Breast epithelium (tissue), 4 donors: ENCODE results near the gene SHC1. TPM values are rescaled to one million over a fixed set of nuclear protein-coding genes. Genes with fewer than 3 reads are reported as not detected.
"Not testable (repeated sequence)": the region's sequence is repeated elsewhere in the genome, so short reads cannot be mapped to it uniquely, and the experiment has no call there.

Experiments used
- DNase-seq, 2 donors: peaks; one replicate each; pipeline ENCODE4 v3.0.0-alpha.2; 2019; ENCODE audit warnings: low spot score in 2 of 2
- H3K27ac ChIP-seq, 2 donors: fragments of 200-600 bp; sonication (generic) in 1 of 2; one replicate each; pipeline ENCODE4 v1.5.1; 2016 to 2019; ENCODE audit warnings: mild to moderate bottlenecking in 1 of 2
- H3K27me3 ChIP-seq, 2 donors: fragments of 200-600 bp; sonication (generic) in 1 of 2; one replicate each; pipeline versions ENCODE4 v1.5.1 to v1.6.0; 2017 to 2019; ENCODE audit warnings: control low read depth in 1 of 2, mild to moderate bottlenecking in 1 of 2
- H3K36me3 ChIP-seq: fragments of 200-600 bp; one replicate; pipeline ENCODE4 v1.5.1; 2019
- H3K4me1 ChIP-seq, 2 donors: fragments of 200-600 bp; sonication (generic); one replicate each; pipeline ENCODE4 v1.5.1; 2016 to 2019; ENCODE audit warnings: control low read depth in 1 of 2
- H3K4me3 ChIP-seq, 3 donors: fragments of 200-600 bp; sonication (generic); 1 replicate in 2 of 3; 2 replicates in 1 of 3; pipeline ENCODE4 v1.5.1; 2016 to 2019; ENCODE audit warnings: mild to moderate bottlenecking in 3 of 3, moderate library complexity in 2 of 3
- H3K9me3 ChIP-seq, 2 donors: fragments of 200-600 bp; sonication (generic) in 1 of 2; one replicate each; pipeline ENCODE4 v1.5.1; 2016 to 2019; ENCODE audit warnings: control low read depth in 1 of 2
- CTCF ChIP-seq, 3 donors: fragments of 450-650 bp; IDR thresholded peaks; one replicate each; pipeline ENCODE4 v1.5.1; 2016 to 2017; ENCODE audit warnings: antibody characterized with exemption in 3 of 3, mild to moderate bottlenecking in 3 of 3, moderate library complexity in 3 of 3
- POLR2A ChIP-seq: fragments of 450-650 bp; IDR thresholded peaks from one replicate; pipeline ENCODE4 v1.6.1; 2016; ENCODE audit warnings: antibody characterized with exemption, mild to moderate bottlenecking, moderate library complexity
- POLR2AphosphoS5 ChIP-seq, 3 donors: sonication (generic); formaldehyde crosslinking; IDR thresholded peaks; one replicate each; pipeline ENCODE4 v1.6.1; 2017; ENCODE audit warnings: antibody characterized with exemption in 3 of 3
- intact Hi-C: fragments of 100-400 bp; cut with DNase I; formaldehyde crosslinking; loops from one replicate; pipeline ENCODE4 v1.15.1; 2023; ENCODE audit warnings: low total_unique reads
- total RNA-seq, 3 donors: library from RNA; depleted of rRNA; stranded (reverse); fragments of >200 nt; gene quantifications; one replicate each; pipeline ENCODE4 v1.1.0, GENCODE V29; 2016

The SHC1 gene
- total RNA-seq, 3 donors from 2014 or later, result 94.4 to 177 (median 134) TPM

GRCh38 chr1:154982897-154983648 is 12.5 kb upstream of the SHC1 start, which contains the start of gene FLAD1:
FLAD1 (plus strand) TSS chr1:154983344; CDS start chr1:154983695, 351 bp downstream.
- intact Hi-C loops, result no loop called here
- Histone ChIP-seq H3K4me1 (peaks cover 4 to 14% of the 10 kb centered on the region in 2 donors), H3K4me3 (peak within 1 kb of the TSS; percentile 56 to 78 (median 67)), H3K27me3 (no peaks in the 10 kb centered on the region), H3K36me3 (no peaks in the 10 kb centered on the region), H3K9me3 (no peaks in the 10 kb centered on the region), H3K27ac (peak within 1 kb of the TSS; percentile 62 to 82)
- DNase-seq, result peak; percentile 94 to 99
- TF ChIP-seq CTCF (IDR thresholded peaks at IDR 0.05) (no peak), POLR2A (no peak), POLR2AphosphoS5 (IDR thresholded peaks at IDR 0.05) (peak; percentile 64 to 89 (median 86))

GRCh38 chr1:154982341-154982740 is 11.8 kb upstream of the SHC1 start:
- no peak for DNase-seq
- Histone ChIP-seq H3K27me3 (no peaks in the 10 kb centered on the region), H3K27ac (peak overlapping the region in 1 of 2 donors; percentile 82), H3K36me3 (no peaks in the 10 kb centered on the region), H3K4me1 (peaks cover 4 to 14% of the 10 kb centered on the region in 2 donors), H3K4me3 (peak overlapping the region in 2 of 3 donors; percentile 67 to 78), H3K9me3 (no peaks in the 10 kb centered on the region)
- intact Hi-C loops, result no loop called here
- TF ChIP-seq CTCF (IDR thresholded peaks at IDR 0.05) (no peak), POLR2AphosphoS5 (IDR thresholded peaks at IDR 0.05) (no peak), POLR2A (no peak)

DNA sequence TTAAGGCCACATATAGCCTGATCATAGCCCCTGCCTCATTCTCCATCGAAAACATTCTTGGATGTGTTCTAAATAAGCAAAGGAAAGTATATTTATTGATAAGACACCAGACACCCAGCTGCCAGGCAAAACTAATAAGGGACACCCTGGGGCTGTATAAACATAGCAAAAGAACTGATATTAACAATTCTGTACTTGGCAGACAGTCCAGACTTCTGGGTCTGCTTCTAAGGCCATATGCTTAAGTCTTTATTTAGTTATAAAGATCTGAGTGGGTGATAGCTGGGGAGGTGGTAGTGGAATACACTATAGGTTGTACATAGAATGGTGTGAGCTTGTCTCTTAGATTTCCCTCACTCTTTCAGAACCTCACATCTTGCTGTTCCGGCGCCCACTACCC is 7.8 kb upstream of the SHC1 start:
- Histone ChIP-seq H3K4me1 (peaks cover 4 to 16% of the 10 kb centered on the region in 2 donors), H3K9me3 (no peaks in the 10 kb centered on the region), H3K27ac (no peak overlapping the region), H3K4me3 (no peak overlapping the region), H3K36me3 (no peaks in the 10 kb centered on the region), H3K27me3 (no peaks in the 10 kb centered on the region)
- no peak for DNase-seq
- TF ChIP-seq POLR2A (no peak), CTCF (IDR thresholded peaks at IDR 0.05) (no peak), POLR2AphosphoS5 (IDR thresholded peaks at IDR 0.05) (no peak)
- intact Hi-C loops, result no loop called here

- H3K9me3 ChIP-seq, intact Hi-C loops, DNase-seq, H3K36me3 ChIP-seq, H3K4me3 ChIP-seq, H3K27me3 ChIP-seq: not testable (repeated sequence)
- peaks cover 4 to 16% of the 10 kb centered on the region in 2 donors for H3K4me1 ChIP-seq
- H3K27ac ChIP-seq, result peak overlapping the region in 1 of 2 donors; percentile 8
These were observed 7.2 kb upstream of the SHC1 start for GRCh38 chr1:154977762-154978161.

DNA sequence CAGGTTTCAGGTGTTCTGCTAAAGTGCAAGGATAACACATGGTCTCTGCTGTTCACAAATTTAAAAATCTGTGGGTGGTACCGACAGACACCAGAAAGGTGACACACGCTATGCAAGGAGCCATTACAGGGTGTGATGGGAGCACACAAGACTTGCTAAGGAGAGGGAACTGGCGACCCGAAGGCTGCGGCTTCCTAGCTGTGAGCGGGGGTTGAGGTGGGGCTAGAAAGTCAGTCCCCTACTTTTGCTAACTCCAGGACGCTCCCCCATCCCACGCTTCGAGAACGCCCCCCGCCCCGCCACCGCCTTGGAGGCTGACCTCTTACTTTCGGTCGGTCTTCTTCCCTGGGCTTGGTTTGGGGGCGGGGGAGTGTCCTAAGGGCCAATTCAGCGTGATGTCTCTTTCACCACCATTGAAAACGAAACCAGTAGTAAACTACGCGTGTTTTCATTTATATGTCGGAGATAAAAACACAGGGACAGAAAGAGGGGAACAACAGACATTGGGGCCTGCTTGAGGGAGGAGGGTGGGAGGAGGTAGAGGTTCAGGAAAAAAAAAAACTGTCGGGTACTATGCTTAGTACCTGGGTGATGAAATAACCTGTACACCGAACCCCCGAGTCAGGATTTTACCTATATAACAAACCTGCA is 5.0 kb upstream of the SHC1 start:
- intact Hi-C loops, result no loop called here
- Histone ChIP-seq H3K4me3 (peak overlapping the region; percentile 57 to 76 (median 76)), H3K4me1 (peaks cover 12 to 20% of the 10 kb centered on the region in 2 donors), H3K27me3 (no peaks in the 10 kb centered on the region), H3K9me3 (no peaks in the 10 kb centered on the region), H3K36me3 (no peaks in the 10 kb centered on the region), H3K27ac (peak overlapping the region; percentile 99 to 100)
- peak; percentile 63 to 71 for DNase-seq
- TF ChIP-seq CTCF (IDR thresholded peaks at IDR 0.05) (no peak), POLR2A (no peak), POLR2AphosphoS5 (IDR thresholded peaks at IDR 0.05) (no peak)
